ENCODE data around the gene MORN5.

MORN5 gene

GRCh38 chr9:122125509-122126330, 34.0 kb upstream of the MORN5 start:
- TF ChIP-seq, protein P1, sequence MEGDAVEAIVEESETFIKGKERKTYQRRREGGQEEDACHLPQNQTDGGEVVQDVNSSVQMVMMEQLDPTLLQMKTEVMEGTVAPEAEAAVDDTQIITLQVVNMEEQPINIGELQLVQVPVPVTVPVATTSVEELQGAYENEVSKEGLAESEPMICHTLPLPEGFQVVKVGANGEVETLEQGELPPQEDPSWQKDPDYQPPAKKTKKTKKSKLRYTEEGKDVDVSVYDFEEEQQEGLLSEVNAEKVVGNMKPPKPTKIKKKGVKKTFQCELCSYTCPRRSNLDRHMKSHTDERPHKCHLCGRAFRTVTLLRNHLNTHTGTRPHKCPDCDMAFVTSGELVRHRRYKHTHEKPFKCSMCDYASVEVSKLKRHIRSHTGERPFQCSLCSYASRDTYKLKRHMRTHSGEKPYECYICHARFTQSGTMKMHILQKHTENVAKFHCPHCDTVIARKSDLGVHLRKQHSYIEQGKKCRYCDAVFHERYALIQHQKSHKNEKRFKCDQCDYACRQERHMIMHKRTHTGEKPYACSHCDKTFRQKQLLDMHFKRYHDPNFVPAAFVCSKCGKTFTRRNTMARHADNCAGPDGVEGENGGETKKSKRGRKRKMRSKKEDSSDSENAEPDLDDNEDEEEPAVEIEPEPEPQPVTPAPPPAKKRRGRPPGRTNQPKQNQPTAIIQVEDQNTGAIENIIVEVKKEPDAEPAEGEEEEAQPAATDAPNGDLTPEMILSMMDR (conservative IDR thresholded peaks at IDR 0.05) = no peak; the same call in none of the 2 replicates
- H3K27ac ChIP-seq = peak overlapping the region; percentile 31; the same call in 1 of the 2 replicates

GRCh38 chr9:122126331-122127261, 33.1 kb upstream of the MORN5 start:
- TF ChIP-seq, protein P1 (conservative IDR thresholded peaks at IDR 0.05) = peak; percentile 63

GRCh38 chr9:122127396-122127798, 32.3 kb upstream of the MORN5 start:
- no peak overlapping the region for H3K27ac ChIP-seq
- TF ChIP-seq, protein P1 (conservative IDR thresholded peaks at IDR 0.05) = no peak

More at GRCh38 chr9:122126331-122127261, 33.1 kb upstream of the MORN5 start:
- H3K27ac ChIP-seq = peak overlapping the region; percentile 31; the same call in 1 of the 2 replicates

DNA sequence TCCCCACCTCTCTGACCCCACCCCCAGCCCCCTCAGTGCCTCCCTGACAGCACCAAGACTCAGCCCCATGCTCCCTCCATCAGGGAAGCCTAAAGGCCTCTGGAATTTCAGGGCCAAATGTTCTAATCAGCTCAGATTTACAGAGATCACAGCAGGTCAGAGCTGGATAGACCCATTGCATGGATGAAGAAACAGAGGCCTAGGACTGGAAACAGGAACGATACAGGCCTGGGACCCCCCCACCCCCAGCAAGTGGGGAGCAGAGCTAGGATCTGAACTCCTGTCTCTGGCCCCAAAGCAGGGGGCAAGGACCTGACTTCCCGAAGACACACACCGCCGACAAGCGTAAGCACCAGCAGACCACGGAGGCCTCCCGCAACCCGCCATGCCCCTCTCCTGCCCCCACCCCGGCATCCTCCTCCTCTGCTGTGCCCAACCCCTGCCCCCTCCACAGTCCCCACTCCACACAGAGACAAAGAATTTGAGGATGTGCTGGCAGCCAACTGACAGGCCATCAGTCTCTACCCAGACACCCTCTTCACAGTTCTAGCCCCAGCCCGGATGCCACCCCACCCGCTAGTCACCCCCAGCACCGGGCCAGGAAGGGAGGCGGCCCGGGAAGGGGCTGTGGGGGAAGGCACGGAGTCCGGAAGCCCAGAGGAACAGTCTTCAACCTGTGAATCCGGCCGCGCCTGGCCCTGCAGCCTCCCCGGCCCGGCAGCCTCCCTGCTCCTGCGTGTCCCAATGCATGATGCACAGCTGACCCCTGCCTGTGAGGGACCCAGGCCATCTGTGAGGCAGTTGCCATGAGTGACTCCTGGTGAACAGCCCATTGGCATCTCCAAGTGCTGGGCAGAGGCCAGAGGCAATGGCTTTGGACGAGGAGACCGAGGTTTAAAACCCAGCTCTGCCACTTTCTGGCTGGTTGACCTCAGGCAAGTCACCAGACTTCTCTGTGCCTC, 31.4 kb upstream of the MORN5 start:
- H3K27ac ChIP-seq = no peak overlapping the region

DNA sequence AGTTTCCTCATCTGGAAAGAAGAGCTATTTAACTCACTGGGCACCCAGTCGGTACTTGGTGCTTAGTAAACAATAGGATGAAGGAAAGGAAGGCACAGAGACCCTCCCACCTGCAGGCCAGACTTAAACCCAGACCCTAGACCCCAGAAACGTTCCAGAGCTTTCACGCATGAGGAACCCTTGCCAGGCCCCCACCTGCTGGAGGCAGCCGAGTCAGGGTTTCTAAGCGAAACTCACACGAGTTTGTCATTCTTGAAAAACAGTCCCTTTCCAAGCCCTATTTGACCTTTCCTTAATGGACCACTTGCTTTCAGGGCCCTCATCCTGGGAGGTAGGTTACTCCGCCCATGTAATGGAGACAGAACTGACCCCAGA, 30.8 kb upstream of the MORN5 start:
- TF ChIP-seq, protein P1 (conservative IDR thresholded peaks at IDR 0.05) = no peak
- no peak overlapping the region for H3K27ac ChIP-seq

More for the DNA sequence above, 31.4 kb upstream of the MORN5 start:
- TF ChIP-seq, protein P1 (conservative IDR thresholded peaks at IDR 0.05) = no peak

GRCh38 chr9:122129969-122130368, 29.7 kb upstream of the MORN5 start:
- no peak overlapping the region for H3K27ac ChIP-seq
- TF ChIP-seq, protein P1 (conservative IDR thresholded peaks at IDR 0.05) = no peak

All from VCaP (cell line).